HG03159 (cell line): ENCODE measurements around the gene OSGEP.
A peak's percentile ranks its signal among the peaks of the same experiment; 100 is the strongest.

Experiments used
- ATAC-seq: cut with Tn5 transposase; IDR thresholded peaks from one replicate; pipeline ENCODE4 v1.9.1; 2021; ENCODE audit warnings: mild to moderate bottlenecking, moderate library complexity; ENCODE audit not compliant: unreplicated experiment

The OSGEP gene

DNA sequence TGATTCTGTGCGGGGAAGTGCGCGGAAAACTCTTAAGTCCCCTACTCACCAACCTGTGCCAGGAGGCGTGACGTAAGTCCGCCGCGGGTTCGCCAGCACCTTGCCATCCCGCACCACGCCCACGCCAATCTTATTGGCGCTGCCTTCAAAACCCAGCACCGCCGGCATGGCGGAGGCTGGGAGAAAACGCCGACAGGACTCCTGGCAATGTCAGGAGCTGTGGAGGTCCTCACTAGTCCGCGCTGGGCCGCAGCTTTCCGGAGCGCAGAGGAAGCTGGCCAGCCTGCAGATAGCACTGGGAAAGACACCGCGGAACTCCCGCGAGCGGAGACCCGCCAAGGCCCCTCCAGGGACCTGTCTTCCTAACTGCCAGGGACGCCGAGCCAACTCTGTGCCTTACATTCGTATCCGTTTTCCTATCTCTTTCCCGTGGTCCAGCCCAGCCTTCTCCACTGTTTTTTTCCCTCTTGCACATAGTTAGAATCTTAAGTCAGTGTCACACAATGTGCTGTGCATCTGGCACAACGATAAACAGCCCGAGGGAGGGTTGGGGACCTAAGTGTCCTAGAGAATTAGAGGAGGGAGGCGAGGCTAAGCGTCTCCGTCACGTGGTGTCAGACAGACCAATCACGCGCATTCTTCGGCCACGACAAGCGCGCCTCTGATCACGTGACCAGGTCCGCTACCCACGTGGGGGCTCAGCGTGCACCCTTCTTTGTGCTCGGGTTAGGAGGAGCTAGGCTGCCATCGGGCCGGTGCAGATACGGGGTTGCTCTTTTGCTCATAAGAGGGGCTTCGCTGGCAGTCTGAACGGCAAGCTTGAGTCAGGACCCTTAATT lies at the start of gene OSGEP, which contains the start of gene APEX1:
Gene OSGEP (minus strand): TSS at position 297 of the 839 bp plus-strand sequence. CDS start 129 bp downstream, at position 168.
Gene APEX1 (plus strand): TSS at position 711 of the 839 bp plus-strand sequence. CDS start 420 bp downstream, outside the sequence.
- ATAC-seq, result peak; percentile 87

DNA sequence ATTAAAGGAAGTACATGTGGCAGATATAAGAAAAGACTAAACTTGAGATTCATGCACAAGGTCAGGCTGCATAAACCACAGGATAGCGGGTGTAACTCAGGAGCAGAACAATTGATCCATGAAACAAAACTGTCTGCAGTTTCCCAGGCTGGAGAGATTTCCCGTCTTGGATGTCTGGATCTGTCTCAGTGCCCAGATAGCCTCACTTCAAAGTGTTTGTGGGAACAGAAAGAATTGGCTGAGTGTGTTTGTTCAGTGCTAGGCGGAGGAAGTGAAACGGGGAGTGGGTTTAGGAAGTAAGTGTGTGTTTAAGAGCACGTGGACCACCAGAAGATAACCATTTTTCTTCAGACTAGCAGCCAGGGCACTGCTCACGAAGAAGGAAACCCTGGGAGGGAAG lies 49.3 kb upstream of the OSGEP start:
- ATAC-seq, result no peak

DNA sequence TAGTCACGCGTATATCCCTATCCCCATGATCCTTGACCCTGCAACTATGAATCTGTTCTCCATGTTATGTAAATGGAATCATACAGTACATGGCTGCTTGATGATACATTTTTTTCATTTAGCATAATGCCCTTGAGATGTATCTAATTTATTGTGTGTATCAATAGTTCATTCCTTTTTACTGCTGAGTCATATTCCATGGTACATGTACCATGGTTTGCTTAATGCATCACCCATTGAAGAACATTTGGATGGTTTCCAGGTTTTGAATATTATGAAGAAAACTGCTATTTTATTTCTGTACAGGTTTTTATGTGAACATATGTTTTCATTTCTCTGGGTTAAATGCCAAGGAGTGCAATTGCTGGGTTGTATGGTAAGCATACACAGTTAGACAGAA lies 46.7 kb upstream of the OSGEP start:
- ATAC-seq, result no peak

DNA sequence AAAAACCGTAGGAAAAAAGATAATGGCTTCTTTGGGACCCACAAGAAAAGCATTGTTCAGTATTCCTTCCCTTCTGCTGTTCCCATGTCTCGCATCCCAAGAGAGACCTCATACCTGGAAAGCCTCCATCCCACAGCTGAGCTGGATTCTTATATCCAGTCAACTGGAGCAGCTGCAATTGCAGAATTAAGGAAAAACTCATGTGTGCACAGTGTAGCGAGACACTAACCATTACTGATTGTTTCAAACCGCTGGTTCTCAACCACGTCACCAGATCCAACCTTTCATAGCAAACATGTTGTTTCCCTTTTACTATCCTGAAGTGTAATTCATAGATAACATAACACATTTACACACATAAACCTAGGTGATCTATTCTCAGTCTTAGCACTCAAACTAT lies 45.3 kb upstream of the OSGEP start:
- ATAC-seq, result no peak

DNA sequence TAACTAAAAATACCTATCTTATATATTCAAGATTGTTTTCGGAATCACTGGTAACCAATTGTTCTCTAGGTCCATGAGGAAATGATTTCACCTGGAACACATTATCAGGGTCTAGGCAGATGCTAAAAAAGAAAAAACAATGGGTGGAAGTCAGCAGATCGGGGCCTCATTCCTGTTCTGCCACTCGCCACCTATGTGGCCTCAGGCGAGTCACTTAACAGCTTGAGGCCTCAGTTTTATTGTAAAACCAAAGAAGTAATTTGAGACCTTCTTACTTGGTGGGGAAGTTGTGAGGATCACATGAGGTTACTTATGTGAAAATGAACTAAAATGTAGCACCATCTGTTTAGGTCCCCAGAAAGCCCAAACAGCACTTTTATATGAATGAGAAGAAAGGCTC lies 44.5 kb upstream of the OSGEP start:
- no peak for ATAC-seq

DNA sequence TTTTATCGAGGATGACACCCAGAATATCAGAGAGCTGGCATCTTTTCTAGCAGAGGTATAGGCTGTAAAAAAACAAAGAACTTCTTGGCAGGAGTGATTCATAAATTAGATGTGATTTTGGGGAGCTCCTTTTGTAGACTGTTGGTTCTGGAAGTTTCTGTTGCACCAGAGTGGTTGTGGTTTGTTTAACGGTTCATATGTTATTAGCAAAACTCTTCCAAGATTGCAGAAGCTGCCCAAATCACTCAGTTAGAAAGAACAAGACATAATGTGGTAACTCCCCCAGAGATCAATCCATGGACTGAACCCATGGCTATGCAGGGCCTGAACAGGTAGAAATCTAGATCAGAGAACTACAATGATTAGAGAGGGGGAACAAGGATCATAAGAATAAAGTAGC lies 44.0 kb upstream of the OSGEP start:
- no peak for ATAC-seq

DNA sequence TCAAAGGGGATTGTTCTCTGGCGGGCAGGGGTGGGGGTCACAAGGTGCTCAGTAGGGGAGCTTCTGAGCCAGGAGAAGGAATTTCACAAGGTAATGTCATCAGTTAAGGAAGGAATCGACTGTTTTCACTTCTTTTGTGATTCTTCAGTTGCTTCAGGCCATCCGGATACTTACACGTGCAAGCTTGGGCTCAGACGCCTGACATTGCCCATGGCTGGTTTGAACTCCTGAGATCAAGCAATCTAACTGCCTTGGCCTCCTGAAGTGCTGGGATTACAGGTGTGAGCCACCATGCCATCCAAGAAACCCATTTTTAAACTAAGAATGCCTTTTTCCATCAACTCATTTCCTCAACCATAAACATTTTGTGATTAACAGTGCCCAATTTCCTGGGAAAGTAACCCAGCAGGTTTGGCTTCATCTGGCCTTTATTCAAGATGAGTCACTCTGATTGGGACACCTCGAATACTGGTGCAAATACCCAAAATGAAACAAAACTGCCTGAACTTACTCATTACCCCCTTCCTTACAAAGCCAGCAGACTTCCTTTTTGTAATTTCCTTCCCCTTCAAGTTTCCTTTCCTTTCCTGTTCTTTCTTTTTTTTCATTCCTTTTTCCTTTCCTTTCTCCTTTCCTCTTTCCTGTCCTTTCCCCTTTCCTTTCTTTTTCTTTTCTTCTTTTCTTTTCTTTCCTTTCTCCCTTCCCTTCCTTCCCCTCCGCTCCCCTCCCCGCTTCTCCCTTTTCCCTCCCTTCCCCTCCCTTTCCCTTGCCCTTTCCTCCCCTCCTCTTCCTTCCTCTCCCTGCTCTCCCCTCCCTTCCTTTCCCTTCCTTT lies 40.5 kb upstream of the OSGEP start:
- no peak for ATAC-seq

DNA sequence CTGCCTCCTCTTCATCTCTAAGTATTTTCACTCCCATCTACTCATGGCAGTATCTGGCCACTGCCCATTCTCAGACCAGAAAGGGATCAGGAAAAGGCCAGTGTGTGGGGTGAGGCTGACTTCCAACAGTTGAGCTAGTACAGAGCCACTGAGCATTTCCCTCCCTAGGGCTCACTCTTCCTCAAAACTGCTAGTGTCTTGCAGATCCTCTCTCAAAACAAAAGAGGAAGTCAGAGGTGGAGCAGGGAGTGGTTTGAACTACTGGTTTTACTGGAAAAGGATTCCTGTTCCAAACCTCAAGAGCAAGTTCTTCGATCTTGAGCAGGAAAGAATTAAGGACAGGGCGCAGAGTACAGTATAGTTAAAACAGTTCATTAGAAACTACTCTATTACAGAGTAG lies 39.0 kb upstream of the OSGEP start:
- no peak for ATAC-seq

DNA sequence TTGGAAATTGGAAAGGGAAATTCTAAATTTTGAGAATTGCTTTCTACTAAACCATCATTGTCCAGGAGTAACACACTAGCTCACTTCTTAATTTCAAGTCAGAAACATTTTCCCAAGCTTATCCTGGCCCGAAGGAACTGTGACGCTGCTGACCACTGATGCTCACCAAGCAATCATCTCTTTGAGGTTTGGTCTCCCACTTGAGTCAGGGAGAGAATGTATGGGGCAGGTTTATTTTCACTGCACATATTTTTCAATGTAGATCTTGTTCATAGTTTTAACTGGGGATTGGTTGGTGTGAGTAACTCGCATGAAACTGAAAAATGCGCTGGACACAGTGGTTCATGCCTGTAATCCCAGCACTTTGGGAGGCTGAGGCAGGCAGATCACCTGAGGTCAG lies 37.9 kb upstream of the OSGEP start:
- no peak for ATAC-seq

DNA sequence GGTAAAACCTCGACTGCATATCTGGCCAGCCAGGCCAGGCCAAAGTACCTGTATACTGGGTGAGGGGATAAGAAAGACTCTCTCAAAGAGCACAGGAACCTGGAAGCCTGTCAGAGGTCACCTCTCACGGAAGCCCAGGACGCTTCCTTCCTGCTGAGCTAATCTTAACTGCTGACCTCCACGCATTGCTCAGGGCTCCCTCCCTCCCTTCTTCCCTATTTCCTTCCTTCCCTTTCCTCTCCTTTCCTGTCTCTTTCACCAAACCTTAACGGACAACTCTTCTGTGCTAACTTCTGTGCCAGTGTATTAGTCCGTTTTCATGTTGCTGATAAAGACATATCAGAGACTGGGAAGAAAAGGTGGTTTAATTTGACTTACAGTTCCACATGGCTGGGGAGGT lies 36.0 kb upstream of the OSGEP start:
- no peak for ATAC-seq

DNA sequence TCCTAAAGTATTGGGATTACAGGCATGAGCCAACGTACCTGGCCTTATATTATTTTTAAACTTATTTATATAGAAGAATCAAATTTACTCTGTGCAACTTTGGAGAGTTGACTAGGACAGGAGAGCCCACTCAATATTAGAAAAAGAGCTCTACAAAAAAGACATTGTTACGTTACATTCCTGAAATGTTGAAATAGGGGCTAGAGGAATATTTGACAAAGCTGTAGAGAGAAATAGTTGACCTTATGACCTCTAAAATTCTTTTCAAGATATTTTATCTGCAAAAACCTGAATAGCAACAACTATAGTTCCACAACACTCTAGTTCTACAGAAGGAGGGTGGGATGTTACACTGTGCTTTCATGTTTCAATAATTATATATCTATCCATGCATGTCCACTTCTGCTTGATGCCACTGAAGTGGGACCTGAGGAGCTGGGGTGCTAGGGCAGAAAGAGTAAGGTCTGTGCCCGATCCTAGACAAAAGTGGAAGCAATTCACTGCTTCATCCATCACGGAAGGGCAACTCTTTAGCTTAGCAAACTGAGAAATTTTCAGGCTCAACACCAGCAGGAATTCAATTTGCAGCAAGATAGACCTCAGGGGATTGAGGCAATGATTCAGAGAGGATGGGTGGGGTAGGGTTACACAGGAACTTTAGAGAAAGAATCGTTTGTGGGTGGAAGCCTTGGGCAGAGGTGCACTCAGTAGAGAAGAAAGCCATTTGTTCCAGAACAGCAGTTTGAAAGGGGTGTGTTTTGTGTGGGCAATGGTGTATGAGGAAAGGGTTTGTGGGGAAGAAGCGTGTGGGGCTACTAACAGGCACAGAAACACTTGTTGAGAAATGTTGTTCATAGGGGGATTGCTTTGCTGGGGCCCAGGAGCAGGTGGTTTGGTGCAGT lies 34.7 kb upstream of the OSGEP start:
- peak; percentile 39 for ATAC-seq

DNA sequence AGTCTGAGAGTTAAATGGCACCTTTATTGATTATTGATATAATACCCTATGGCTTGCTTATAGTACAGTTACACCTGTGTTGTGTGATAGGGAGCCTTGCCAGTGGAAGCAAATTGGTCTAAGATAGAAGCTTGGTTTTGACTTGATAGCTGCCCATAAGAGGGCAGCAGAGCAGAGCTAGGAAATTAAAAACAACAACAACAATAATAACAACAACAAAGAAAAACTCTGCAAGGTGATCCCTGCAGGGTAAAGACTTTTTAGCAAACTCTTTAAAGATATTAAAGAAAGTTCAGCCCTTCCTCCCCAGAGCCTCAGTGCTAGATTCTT lies 32.7 kb upstream of the OSGEP start:
- ATAC-seq, result no peak

DNA sequence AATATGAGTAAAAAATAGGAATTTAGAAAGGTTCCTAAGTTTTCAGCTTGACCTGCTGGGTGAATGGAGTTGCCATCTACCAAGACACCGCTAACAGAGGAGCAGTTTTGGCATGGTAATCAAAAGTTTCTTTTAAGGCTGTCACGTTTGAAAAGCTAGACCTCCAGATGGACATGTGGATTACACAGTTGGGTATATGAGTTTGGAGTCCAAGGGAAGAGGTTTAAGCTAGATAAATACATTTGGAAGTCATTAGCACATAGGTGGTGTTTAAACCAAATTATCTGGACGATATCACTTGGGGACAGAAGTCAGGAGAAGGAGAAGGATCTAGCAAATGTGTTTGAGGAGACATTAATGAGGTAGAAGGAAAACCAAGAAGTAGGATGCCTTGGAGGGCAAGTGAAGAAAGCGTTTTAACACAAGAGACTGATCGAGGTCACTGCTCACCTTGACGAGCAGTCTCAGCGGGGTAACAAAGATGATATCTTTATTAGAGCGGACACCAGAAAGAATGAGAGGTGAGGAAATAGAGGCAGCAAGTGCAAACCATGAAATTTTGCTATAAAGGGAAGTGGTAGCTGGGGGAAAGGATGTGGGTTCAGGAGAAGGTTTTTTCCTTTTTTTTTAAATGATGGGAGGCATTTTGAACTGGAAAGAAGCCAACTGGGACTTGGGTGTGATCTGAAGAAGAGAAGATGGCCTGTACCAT lies 32.2 kb upstream of the OSGEP start:
- ATAC-seq, result no peak

DNA sequence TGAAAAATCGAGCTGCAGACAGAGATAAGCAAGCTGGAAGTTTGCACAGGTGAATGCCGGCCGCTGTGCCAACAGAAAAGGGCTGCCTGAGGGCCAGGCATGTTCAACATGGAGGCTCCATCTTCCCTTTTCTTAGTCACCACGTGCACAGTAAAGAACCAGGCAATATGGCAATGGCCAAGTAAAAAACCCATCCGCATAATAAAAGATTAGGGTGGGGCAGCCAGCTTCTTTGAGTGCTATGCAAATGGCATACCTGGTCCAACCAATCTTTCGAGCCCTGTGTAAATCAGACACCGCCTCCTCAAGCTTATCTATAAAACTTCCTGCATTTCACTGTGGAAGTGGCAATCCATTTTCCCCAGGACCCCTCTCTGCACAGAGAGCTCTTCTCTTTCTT lies 31.3 kb upstream of the OSGEP start:
- no peak for ATAC-seq

DNA sequence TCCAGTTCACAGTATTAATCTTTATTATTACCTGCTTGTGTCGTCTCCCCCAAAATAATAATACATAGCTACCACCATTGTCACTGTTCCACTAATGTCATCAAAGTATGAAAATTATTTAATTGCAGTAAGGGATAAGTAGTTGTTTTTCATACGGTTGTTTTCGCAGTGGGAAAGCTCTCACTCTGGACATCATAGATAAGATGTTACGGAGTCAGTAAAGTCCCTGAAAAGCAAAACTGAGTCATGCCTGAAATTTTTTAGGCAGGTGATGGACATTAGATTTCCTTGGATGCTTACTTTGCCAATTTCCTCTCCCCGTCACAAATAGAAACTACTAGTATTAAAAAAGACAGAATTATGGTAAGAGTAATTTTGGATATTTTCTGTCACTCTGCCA lies 27.8 kb upstream of the OSGEP start:
- ATAC-seq, result no peak

DNA sequence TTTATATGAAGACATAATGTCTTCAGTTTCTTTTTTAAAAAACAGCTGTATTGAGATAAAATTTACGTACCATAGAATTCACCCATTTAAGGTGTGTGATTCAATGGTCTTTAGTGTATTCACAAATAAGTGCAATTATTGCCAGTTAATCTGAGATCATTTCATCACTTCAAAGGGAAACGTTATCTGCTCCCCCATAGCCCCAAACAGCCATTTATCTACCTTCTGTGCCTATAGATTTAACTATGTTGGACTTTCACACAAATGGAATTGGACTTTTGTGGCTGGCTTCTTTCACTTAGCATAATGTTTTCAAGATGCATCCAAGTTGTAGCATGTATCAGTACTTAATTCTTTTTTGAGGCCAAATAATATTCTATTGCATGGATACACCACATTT lies 24.3 kb upstream of the OSGEP start:
- no peak for ATAC-seq

DNA sequence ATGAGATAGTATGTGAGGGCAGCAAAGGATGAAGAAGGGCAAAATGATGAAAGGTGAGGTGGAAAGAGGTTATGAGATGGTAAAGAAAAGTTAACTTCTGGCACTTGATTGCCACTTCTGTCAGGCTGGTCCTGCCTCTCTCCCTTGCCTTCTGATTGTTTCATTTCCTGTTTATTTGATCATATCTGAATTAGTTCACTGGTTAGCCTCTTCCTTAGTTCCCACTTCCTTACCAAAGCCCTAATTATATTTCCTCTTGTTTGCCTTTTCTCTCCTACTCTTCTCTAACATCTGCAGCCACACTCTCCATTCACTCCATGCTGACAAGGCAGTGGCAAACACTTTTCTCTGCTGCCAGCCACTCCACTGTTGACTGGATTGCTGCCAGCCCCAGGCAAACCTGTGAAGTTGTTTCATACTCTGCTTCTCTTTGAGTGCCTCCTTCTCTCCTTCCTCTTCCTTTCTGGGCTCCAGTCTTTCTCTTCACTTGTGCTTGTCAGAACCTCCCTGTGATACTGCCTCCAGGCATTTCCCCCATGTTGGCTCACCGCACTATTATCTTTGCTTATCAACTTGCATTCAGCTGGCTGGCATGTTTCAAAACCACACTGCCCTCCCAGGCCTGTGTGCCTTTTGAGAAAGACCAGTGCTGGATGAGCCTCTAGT lies 22.7 kb upstream of the OSGEP start:
- ATAC-seq, result no peak

DNA sequence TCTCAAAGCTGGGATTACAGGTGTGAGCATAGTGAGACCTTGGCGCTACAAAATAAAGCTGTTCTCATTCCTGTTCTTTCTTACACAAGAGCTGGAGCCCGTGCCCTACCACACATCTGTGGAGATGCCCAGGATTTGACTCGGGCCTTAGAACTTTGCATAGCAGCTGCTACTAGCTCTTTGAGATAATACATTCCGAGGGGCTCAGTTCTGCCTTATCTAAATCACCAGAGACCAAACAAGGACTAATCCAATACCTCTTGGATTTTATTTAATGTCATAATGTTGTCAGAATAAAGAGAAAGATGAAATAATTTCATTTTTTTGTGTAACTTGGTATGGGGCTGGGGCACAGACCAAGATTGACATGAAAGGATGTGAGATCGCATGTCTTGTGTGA lies 22.2 kb upstream of the OSGEP start:
- no peak for ATAC-seq

DNA sequence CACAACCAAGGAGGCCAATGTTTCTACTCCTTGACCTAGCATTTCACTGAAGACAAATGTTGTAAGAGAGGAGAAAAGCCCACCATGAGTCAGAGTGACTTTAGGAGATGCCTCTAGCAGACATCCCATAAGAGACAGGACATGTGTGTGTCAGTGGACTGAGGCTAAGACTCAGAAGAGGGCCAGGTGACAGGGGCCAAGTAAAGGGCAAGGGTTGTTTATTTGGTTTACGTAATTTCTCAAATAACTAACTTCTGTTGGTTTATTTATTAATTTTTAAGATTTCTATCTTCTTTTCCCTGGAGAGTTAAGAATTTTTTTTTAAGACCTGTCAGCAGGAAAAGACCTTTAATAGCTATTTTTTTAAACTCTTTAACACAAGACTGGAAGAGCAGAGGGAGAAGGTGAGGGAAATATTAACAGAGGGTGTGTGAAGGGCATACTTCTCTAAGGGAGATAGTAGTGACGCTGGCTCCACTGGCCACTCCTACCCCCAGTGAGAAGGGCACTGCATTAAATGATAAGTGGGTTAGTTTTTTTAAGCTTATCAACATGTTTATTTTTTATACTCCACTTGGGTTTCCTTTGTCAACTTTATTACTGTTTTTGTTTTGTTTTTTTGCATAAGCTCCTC lies 18.0 kb upstream of the OSGEP start:
- no peak for ATAC-seq

DNA sequence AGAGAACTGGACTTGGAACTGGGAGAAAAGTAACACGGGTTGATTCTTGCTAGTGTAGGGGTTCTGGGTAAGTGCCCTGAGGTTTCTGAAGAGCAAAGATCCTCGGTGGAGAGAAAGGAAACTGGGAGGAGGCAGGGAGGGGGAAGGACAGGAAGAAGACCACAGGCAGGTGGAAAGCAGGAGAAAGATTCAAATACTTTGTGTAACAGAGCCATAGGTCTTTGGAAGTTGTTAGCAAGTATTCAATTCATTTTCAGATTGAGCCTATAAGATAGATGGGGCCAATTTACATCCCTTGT lies 15.9 kb upstream of the OSGEP start:
- no peak for ATAC-seq
